GM21447 (cell line): Measurements from ENCODE around the gene FBN2.

Experiments used
- ATAC-seq: cut with Tn5 transposase; IDR thresholded peaks from one replicate; pipeline ENCODE4 v1.9.1; 2021; ENCODE audit not compliant: unreplicated experiment

The FBN2 gene

DNA sequence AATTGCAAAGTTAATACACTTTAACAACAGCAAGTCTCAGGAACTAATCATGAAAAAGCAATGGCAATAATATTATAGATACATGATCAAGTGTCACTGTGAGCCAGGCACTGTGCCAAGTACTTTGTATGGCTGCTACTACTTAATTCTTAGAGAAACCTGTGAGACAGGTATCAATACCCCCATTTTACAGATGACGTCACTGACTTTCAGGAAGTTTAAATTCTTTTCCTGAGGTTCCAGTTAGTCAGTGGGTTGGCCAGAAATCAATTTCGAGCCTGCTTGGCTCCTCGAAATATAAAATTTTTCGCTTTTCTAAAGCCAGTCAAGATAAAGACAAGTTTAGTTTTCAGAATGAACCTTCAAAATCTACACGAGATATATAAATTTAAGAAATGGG, 324.2 kb downstream of the FBN2 start:
- ATAC-seq: no peak

GRCh38 chr5:128213340-128213739, 324.7 kb downstream of the FBN2 start:
- peak; percentile 54 for ATAC-seq

DNA sequence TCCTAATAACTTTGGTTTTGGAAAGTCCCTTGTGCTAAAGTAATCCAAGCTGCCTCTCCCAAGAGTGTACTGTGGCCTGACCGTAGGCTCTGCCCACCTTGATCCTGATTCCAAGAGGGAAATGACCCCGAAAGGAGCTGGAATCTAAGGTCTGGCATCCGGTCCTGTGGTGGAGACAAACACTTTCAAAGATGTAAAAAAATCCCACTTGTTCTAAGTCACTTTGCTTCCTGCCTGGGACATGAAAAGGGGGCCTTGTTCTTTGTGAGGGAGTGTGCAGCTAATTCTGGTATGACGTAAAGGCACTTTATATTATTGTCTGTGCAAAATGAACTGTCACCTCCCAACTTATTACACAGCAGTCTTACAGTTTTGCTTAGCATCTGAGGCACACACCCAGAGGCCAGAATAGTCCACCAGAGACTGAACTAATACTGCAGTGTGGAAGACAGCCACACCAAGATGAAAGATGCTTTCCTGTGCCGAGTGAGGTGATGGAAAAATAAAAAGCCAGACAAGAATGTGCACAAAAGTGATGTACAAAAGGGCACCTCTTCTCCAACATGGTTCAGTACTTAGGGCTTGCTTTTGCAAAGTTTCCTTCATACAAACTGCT, 325.7 kb downstream of the FBN2 start:
- ATAC-seq: no peak

DNA sequence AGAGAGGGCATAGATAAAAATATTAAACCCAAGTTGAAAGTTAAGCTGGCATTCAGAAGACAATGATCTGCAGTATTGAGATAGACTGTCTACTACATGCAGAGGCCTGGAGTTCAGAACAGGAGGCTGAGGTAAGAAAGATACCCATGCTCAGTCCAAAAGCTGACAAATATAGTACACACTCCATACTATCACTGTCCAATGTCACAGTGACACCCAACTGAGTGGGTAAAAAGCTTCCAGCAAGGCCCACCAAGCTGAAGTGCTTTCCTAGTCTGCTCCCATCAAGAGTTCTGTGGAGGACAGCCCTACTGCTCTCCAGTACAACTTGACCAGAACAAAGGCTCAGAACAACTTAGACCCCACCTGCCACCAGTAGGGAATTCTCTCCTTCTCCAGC, 329.6 kb downstream of the FBN2 start:
- ATAC-seq: no peak
